B cell (primary cell): ENCODE data around the gene FBXL13. TPM values are rescaled to one million over a fixed set of nuclear protein-coding genes. Genes with fewer than 3 reads are reported as not detected.

Experiments used
- ATAC-seq: fragments of 200-7000 bp; cut with Tn5 transposase; one replicate; pipeline ENCODE4 v1.10.0; 2021; ENCODE audit warnings: low read depth, mild to moderate bottlenecking, moderate number of reproducible peaks, moderate library complexity
- CTCF ChIA-PET: fragments of 350-600 bp; sonication (Branson Sonifier 250); formaldehyde crosslinking; loops from one replicate; lab custom pipeline; 2021; ENCODE audit warnings: antibody characterized with exemption, inconsistent platforms; lab: Charles Lee
- POLR2A ChIA-PET: fragments of 350-600 bp; sonication (Branson Sonifier 250); formaldehyde crosslinking; loops from one replicate; lab custom pipeline; 2021; ENCODE audit warnings: antibody characterized with exemption; lab: Charles Lee
- DNase-seq: peaks from one replicate; pipeline ENCODE4 v3.0.0; 2013
- H2AFZ ChIP-seq: 2 replicates; pipeline ENCODE4 v1.6.1; 2012; ENCODE audit warnings: mild to moderate bottlenecking, low read depth, low read length; ENCODE audit not compliant: insufficient read depth, poor library complexity, severe bottlenecking
- H3K27ac ChIP-seq, 2 donors: 1 replicate in 1 of 2; 2 replicates in 1 of 2; pipeline ENCODE4 v1.5.1; 2012 to 2013; ENCODE audit warnings: low read length in 2 of 2, mild to moderate bottlenecking in 2 of 2, moderate library complexity in 1 of 2
- H3K27me3 ChIP-seq, 4 experiments: fragments of 200-600 bp in 1 of 4; sonication (generic) in 1 of 4; replicated peaks in 1 of 4; 1 replicate in 2 of 4; 2 replicates in 2 of 4; pipeline versions ENCODE4 v1.6.1 to v1.7.0; 2013 to 2016; ENCODE audit warnings: low read length in 3 of 4, mild to moderate bottlenecking in 2 of 4, mixed read lengths in 1 of 4, moderate library complexity in 1 of 4; ENCODE audit not compliant: insufficient read depth in 4 of 4, control insufficient read depth in 3 of 4; ENCODE audit errors: control extremely low read depth in 1 of 4
- H3K36me3 ChIP-seq, 2 experiments: replicated peaks in 1 of 2; 1 replicate in 1 of 2; 2 replicates in 1 of 2; pipeline versions ENCODE4 v1.6.1 to v1.7.1; 2013; ENCODE audit warnings: low read length in 1 of 2; ENCODE audit not compliant: insufficient read depth in 2 of 2, control insufficient read depth in 1 of 2; ENCODE audit errors: control extremely low read depth in 1 of 2, extremely low read depth in 1 of 2
- H3K4me1 ChIP-seq, 2 donors: fragments of 200-600 bp in 1 of 2; sonication (generic) in 1 of 2; 1 replicate in 1 of 2; 2 replicates in 1 of 2; pipeline versions ENCODE4 v1.5.1 to v1.6.1; 2013 to 2017; ENCODE audit warnings: low read length in 2 of 2; ENCODE audit not compliant: control insufficient read depth in 2 of 2, insufficient read depth in 2 of 2
- H3K4me2 ChIP-seq: replicated peaks from 2 replicates; pipeline ENCODE3; 2012; ENCODE audit warnings: mild to moderate bottlenecking, low read depth, low read length; ENCODE audit not compliant: poor library complexity, severe bottlenecking
- H3K4me3 ChIP-seq, 5 experiments: fragments of 200-600 bp in 1 of 5; sonication (generic) in 1 of 5; 1 replicate in 3 of 5; 2 replicates in 2 of 5; pipeline versions ENCODE4 v1.5.1 to v1.7.0; 2011 to 2016; ENCODE audit warnings: low read length in 4 of 5, mild to moderate bottlenecking in 4 of 5, low read depth in 2 of 5, control low read depth in 1 of 5, moderate library complexity in 1 of 5; ENCODE audit not compliant: insufficient read depth in 1 of 5; ENCODE audit errors: control extremely low read depth in 1 of 5, extremely low read depth in 1 of 5
- H3K79me2 ChIP-seq: fragments of 200-600 bp; sonication (generic); one replicate; pipeline ENCODE4 v1.6.0; 2016; ENCODE audit warnings: low read length; ENCODE audit not compliant: control insufficient read depth, insufficient read depth
- H3K9ac ChIP-seq: fragments of 200-600 bp; sonication (generic); 2 replicates; pipeline ENCODE4 v1.6.1; 2017; ENCODE audit warnings: mild to moderate bottlenecking, low read length, moderate library complexity
- H3K9me3 ChIP-seq, 3 donors: one replicate each; pipeline versions ENCODE4 v1.6.1 to v1.7.1; 2013; ENCODE audit warnings: low read length in 2 of 3; ENCODE audit not compliant: control insufficient read depth in 2 of 3, insufficient read depth in 1 of 3; ENCODE audit errors: control extremely low read depth in 1 of 3
- H4K20me1 ChIP-seq: 2 replicates; pipeline ENCODE4 v1.6.0; 2012; ENCODE audit warnings: mild to moderate bottlenecking, low read length; ENCODE audit not compliant: insufficient read depth, control insufficient read depth, poor library complexity, severe bottlenecking
- H3K27ac Mint-ChIP-seq: one replicate; pipeline ENCODE4 v1.8.0; 2021; ENCODE audit warnings: mixed read lengths
- H3K27me3 Mint-ChIP-seq: one replicate; pipeline ENCODE4 v1.8.0; 2021; ENCODE audit warnings: mixed read lengths
- H3K4me1 Mint-ChIP-seq: one replicate; pipeline ENCODE4 v1.8.0; 2021; ENCODE audit warnings: mixed read lengths
- H3K4me3 Mint-ChIP-seq: one replicate; pipeline ENCODE4 v1.8.0; 2021; ENCODE audit warnings: mixed read lengths
- H3K9me3 Mint-ChIP-seq: one replicate; pipeline ENCODE4 v1.8.0; 2022; ENCODE audit warnings: mixed read lengths; ENCODE audit not compliant: insufficient read depth
- EZH2 ChIP-seq: IDR thresholded peaks from 2 replicates; pipeline ENCODE4 v1.6.1; 2012; ENCODE audit warnings: borderline replicate concordance, low read depth, mild to moderate bottlenecking, moderate library complexity, low read length; ENCODE audit not compliant: insufficient read depth, poor library complexity, severe bottlenecking
- WGBS: methylation state at CpG from one replicate; pipeline ENCODE4 v1.1.5; 2013; ENCODE audit warnings: missing lambda C conversion rate; ENCODE audit not compliant: insufficient coverage; 5-methylcytosine and 5-hydroxymethylcytosine counted together
- intact Hi-C: fragments of 100-400 bp; cut with micrococcal nuclease; formaldehyde crosslinking; loops from one replicate; pipeline ENCODE4 v1.10.0; 2022
- polyA plus RNA-seq: library from polyadenylated mRNA; depleted of rRNA; stranded (reverse); fragments of >200 nt; gene quantifications from 2 replicates; pipeline ENCODE4 v1.2.3, GENCODE V29; 2012
- total RNA-seq, 2 donors: library from RNA; stranded (reverse); fragments of 120-200 nt in 1 of 2; gene quantifications; 1 replicate in 1 of 2; 2 replicates in 1 of 2; pipeline versions ENCODE4 v1.2.3 to v1.2.4, GENCODE V29; 2013 to 2022
- TF ChIP-seq, protein P1 (sequence below): fragments of 200-600 bp; IDR thresholded peaks from one replicate; pipeline ENCODE4 v1.8.0; 2022; ENCODE audit warnings: antibody characterized with exemption, mild to moderate bottlenecking

The FBXL13 gene
- total and polyA plus RNA-seq, 2 donors (not counting 1 experiment from before 2014, with no cell fraction given) = 0.22 to 4.0 TPM

DNA sequence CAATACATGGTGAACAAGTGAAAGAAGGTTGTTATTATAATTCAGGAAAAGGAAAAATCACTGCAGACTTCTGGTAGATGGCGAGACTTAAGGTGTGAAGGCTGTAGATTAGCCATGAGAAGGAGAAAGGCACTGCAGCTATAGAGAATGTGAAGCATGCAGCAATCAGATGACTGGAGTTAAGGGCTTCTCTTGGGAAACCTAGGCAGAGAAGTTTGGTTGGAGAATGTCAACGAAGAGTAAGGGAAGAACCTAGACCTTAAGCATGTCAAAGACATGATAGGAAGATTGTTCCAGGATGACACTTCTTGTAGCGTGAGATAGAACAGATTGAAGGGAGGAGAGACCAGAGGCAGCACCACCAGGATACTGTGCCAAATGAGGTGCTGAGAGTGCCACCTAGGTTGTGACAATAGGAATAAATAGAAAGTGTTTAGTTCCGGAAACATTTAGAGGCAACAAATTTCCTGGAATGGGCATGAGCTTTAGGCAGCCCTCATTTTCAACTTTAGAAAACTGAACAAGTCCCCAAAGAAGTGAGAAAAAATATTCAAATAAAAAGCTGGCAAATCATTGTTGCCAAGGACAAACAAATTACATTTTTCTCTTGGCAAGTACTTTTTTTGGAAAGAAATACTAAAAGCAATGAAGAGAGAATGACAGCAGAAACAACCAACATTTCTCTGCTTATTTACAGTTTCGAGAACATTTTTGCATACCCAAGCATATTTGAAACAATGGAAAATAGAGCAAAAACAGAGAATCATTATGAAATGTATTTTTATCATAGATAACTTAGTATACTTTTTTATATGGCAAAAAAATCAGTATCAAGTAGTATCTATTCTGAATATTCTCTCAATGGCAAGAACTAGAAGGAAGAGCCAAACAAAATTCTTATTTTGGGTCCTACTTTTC lies 156.9 kb downstream of the FBXL13 start:
- ChIA-PET POLR2A (no interaction called here), CTCF (interaction anchor here (1.0 kb wide), 1 partner anchor 27 kb away, joined by 3 read pairs; no protein-coding TSS in a partner anchor)
- H3K4me3 ChIP-seq = no peak overlapping the region
- ATAC-seq (no peak), DNase-seq (no peak)
- no peaks in the 10 kb centered on the region for H3K36me3 ChIP-seq
- no peak overlapping the region for H3K4me3 Mint-ChIP-seq
- intact Hi-C loops = no loop called here
- no peaks in the 10 kb centered on the region for H3K9me3 ChIP-seq
- no peaks in the 10 kb centered on the region for H3K79me2 ChIP-seq
- H3K9ac ChIP-seq = no peak overlapping the region
- no peaks in the 10 kb centered on the region for H3K27me3 ChIP-seq
- no peak overlapping the region for H2AFZ ChIP-seq
- H4K20me1 ChIP-seq = no peaks in the 10 kb centered on the region
- no peak overlapping the region for H3K4me2 ChIP-seq
- no peak overlapping the region for H3K27ac ChIP-seq
- H3K4me1 ChIP-seq = no peaks in the 10 kb centered on the region
- H3K27ac Mint-ChIP-seq = no peak overlapping the region
- H3K27me3 Mint-ChIP-seq = no peaks in the 10 kb centered on the region
- no peaks in the 10 kb centered on the region for H3K9me3 Mint-ChIP-seq
- WGBS = 95% methylated on average over 3 of the region's 5 CpGs
- H3K4me1 Mint-ChIP-seq = peaks cover 3% of the 10 kb centered on the region
- no peak for TF ChIP-seq EZH2
- TF ChIP-seq, protein P1, sequence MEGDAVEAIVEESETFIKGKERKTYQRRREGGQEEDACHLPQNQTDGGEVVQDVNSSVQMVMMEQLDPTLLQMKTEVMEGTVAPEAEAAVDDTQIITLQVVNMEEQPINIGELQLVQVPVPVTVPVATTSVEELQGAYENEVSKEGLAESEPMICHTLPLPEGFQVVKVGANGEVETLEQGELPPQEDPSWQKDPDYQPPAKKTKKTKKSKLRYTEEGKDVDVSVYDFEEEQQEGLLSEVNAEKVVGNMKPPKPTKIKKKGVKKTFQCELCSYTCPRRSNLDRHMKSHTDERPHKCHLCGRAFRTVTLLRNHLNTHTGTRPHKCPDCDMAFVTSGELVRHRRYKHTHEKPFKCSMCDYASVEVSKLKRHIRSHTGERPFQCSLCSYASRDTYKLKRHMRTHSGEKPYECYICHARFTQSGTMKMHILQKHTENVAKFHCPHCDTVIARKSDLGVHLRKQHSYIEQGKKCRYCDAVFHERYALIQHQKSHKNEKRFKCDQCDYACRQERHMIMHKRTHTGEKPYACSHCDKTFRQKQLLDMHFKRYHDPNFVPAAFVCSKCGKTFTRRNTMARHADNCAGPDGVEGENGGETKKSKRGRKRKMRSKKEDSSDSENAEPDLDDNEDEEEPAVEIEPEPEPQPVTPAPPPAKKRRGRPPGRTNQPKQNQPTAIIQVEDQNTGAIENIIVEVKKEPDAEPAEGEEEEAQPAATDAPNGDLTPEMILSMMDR = no peak

DNA sequence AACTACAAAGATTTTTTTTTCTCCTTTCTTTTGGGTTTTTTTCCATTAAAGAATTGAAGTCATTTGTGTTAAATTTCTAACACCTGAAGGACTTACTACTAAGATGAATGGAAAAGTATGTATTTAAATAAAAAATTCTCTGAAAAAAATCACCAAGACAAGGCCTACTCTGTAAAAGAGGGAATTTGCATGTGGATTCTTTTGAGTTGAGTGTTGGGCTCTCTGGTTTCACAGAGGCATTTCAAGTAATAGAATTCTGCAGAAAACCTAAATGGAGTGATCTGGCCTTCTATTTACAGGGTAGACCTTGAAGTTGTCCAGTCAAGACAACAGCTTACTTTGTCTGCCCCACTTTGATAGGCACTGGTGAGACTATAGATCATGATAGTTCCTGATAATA lies 157.7 kb downstream of the FBXL13 start:
- TF ChIP-seq, protein P1 = no peak
- no peak for TF ChIP-seq EZH2
- H3K4me3 Mint-ChIP-seq = no peak overlapping the region
- peaks cover 3% of the 10 kb centered on the region for H3K4me1 Mint-ChIP-seq
- H3K9me3 Mint-ChIP-seq = no peaks in the 10 kb centered on the region
- ATAC-seq (no peak), DNase-seq (no peak)
- Histone ChIP-seq H3K9me3 (no peaks in the 10 kb centered on the region), H3K27me3 (no peaks in the 10 kb centered on the region), H2AFZ (no peak overlapping the region), H3K4me1 (no peaks in the 10 kb centered on the region), H3K4me3 (no peak overlapping the region), H3K36me3 (no peaks in the 10 kb centered on the region), H3K27ac (no peak overlapping the region), H4K20me1 (no peaks in the 10 kb centered on the region), H3K4me2 (no peak overlapping the region), H3K9ac (no peak overlapping the region), H3K79me2 (no peaks in the 10 kb centered on the region)
- intact Hi-C loops = no loop called here
- no peak overlapping the region for H3K27ac Mint-ChIP-seq
- CTCF ChIA-PET = no interaction called here
- no peaks in the 10 kb centered on the region for H3K27me3 Mint-ChIP-seq
- POLR2A ChIA-PET = no interaction called here
